ENCODE measurements around the gene ADAMTSL3.

DNA sequence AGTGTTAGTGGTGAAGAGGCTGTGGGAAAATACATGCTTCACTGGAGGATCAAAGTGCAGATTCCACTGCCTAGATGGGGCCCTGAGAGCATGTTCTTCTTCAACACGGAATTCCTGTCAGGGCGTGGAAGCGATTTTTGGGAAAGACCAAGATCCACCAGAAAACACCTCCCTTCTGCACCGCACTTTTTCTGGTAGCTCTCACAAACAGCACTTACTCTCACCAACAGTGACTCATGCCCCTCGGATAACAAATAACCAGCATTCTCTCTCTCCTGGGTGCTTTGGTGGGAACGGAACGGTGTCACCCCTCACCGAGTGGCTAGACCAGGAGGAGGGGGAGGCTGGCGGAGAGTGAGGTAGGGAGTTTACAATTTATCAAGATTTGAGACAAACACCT, 40.1 kb downstream of the ADAMTSL3 start:
- TF ChIP-seq POLR2A (IDR thresholded peaks at IDR 0.05), result no peak
- no peak for TF ChIP-seq CTCF (IDR thresholded peaks at IDR 0.05)

Measured in suprapubic skin (tissue), 3 donors.